GM19463 (cell line): ENCODE data around the gene UBTD1.
"Not testable (repeated sequence)": the region's sequence is repeated elsewhere in the genome, so short reads cannot be mapped to it uniquely, and the experiment has no call there.

Experiments used
- ATAC-seq: cut with Tn5 transposase; IDR thresholded peaks from one replicate; pipeline ENCODE4 v1.9.1; 2021; ENCODE audit warnings: mild to moderate bottlenecking, moderate library complexity; ENCODE audit not compliant: unreplicated experiment

The UBTD1 gene

GRCh38 chr10:97560731-97561381 is 62.1 kb downstream of the UBTD1 start:
- not testable (repeated sequence) for ATAC-seq

GRCh38 chr10:97561386-97562077 is 62.8 kb downstream of the UBTD1 start:
- ATAC-seq, result not testable (repeated sequence)

GRCh38 chr10:97562329-97562728 is 63.6 kb downstream of the UBTD1 start:
- ATAC-seq, result not testable (repeated sequence)

GRCh38 chr10:97563337-97563736 is 64.6 kb downstream of the UBTD1 start:
- no peak for ATAC-seq

DNA sequence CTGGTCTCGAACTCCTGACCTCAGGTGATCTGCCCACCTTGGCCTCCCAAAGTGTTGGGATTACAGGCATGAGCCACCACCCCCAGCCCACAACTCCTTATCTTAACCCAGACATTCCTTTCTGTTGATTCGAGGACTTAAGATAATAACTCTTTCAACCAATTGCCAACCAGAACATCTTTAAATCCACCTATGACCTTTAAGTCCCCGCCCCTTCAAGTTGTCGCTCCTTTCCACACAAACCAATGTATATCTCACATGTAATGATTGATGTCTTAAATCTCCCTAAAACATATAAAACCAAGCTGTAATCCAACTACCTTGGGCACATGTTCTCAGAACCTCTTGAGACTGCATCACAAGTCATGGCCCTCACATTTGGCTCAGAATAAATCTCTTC is 66.1 kb downstream of the UBTD1 start:
- no peak for ATAC-seq

- no peak for ATAC-seq
Observed at GRCh38 chr10:97566336-97566996, 67.7 kb downstream of the UBTD1 start.

GRCh38 chr10:97567891-97568290 is 69.2 kb downstream of the UBTD1 start:
- ATAC-seq, result no peak

DNA sequence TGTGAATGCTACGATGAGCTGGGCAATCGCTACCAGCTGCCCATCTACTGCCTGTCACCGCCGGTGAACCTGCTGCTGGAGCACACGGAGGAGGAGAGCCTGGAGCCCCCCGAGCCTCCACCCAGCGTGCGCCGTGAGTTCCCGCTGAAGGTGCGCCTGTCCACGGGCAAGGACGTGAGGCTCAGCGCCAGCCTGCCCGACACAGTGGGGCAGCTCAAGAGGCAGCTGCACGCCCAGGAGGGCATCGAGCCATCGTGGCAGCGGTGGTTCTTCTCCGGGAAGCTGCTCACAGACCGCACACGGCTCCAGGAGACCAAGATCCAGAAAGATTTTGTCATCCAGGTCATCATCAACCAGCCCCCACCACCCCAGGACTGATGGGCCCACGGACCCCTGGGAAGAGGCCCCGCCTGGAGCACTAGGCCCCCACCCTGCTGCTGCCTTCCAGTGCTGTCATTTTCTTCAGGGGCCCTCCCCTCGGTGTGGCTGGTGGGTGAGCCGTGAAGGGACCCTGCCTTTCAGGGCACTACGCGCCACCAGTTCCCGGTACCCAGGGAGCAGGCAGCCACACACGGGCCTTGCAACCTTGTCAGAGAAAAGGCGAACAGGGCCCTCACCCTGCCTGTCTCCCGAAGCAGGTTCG is 71.5 kb downstream of the UBTD1 start:
- no peak for ATAC-seq

DNA sequence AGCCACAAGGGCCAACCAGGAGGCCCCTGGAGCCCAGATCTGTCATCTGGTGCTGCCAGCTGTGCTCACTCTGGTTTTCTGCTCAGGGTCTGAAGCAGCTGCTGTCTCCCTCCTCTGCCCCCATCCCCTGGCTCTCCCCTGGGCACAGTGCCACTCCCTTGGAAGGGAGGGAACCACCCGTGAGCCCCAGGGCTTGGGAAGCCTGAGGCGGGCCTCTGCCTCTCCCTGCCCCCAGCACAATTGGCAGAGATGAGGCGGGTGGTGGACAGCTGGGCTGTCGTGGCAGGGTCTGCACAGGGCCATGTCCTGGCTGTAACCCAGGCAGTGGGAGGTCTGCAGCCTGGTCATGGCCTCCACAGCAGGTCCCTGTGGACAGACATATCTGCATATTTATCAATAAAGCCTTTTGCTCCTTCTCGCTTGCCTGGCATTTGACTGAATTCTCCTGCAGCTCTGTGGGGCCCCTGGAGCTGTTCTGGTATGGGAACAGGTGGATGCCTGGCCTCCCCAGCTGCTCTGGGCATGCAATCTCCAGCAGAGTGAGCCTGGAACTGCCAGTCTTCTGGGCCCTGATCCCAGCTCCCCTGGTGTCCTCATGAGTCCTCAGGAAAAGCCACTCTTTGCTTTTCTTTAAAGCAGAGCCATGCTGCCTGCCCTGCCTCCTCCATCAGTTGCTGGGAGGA is 72.2 kb downstream of the UBTD1 start:
- no peak for ATAC-seq

- ATAC-seq, result no peak
Observed at GRCh38 chr10:97571622-97572021, 72.9 kb downstream of the UBTD1 start.

DNA sequence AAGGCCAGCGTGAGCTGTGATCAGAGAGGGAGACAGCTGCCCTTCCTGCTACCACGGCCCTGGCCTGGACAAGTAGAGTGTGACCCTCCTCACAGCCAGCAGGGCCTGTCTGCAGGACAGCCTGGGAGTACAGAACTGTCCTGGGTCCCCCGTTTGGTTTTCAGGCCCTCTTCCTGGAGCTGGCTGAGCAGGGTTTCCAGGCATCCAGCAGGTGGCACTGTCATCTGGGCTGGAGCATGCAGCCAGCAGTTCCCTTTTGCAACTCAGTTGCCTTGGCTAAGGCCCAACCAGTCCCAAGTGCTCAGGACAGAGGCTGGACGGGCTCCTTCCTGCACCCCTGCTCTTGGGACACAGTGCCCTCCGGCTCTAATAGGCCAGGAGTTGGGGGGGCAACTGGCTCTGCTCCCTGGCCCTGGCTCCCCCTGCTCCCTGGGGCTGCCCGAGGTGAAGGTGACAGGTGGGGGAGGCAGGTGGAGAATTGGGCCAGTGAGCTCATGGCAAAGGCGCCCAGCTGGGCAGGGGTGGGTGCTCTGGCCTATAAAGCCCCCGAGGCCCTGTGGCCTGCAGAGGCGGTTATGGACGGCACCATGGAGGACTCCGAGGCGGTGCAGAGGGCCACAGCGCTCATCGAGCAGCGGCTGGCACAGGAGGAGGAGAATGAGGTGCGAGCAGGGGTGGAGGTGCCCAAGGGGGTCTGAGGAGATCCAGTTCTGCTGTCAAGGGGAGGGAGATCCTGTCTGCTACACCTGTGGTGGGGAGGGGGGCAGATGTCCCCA is 73.7 kb downstream of the UBTD1 start, which contains the start of gene ANKRD2:
ANKRD2 (plus strand) TSS at position 566 of the 776 bp plus-strand sequence; CDS start at position 576, 10 bp downstream.
- peak; percentile 74 for ATAC-seq

GRCh38 chr10:97573021-97573420 is 74.3 kb downstream of the UBTD1 start:
- no peak for ATAC-seq

DNA sequence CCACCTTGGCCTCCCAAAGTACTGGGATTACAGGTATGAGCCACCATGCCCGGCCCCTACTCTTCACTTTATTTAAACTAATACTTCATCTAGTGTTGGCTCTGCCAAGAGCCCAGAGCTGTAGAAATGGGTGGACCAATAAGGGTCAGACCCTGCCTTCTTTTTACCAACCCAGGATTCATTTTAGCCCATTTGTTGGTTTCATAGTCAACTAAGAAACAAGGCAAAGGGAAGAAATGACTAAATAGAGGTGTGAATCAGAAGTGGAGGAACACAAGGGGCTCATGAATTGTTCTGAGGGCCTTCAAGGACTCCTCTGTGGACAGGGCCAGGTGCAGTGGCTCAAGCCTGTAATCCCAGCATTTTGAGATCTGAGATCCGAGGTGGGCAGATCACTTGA is 74.9 kb downstream of the UBTD1 start:
- no peak for ATAC-seq

GRCh38 chr10:97574374-97575126 is 75.8 kb downstream of the UBTD1 start:
- ATAC-seq, result no peak

- no peak for ATAC-seq
Observed at GRCh38 chr10:97575127-97575668, 76.5 kb downstream of the UBTD1 start.

GRCh38 chr10:97576487-97576886 is 77.8 kb downstream of the UBTD1 start:
- not testable (repeated sequence) for ATAC-seq

- ATAC-seq, result no peak
Observed at GRCh38 chr10:97577701-97578100, 79.0 kb downstream of the UBTD1 start.

DNA sequence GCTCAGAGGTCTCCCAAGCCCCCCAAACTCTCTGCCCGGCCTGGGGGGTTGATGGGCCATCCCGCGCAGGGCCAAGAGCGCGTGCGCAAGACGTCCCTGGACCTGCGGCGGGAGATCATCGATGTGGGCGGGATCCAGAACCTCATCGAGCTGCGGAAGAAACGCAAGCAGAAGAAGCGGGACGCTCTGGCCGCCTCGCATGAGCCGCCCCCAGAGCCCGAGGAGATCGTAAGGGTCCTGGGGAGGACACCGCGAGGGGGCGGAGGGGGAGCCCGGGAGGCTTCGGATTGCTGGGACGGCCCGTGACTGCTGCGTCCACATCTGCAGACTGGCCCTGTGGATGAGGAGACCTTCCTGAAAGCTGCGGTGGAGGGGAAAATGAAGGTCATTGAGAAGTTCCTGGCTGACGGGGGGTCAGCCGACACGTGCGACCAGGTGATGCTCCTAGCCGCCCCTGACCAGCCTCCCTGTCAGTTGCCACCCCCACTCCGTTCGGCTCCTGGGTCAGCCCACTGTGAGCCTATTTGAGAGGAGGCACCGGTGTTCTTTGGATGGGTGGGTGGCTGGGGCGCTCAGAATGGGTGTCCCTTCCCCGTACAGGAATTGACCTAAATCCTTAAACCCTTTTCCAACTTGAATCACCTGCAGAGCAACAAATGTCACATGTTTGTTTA is 79.6 kb downstream of the UBTD1 start:
- ATAC-seq, result no peak
